GM21526 (cell line): Measurements from ENCODE around the gene CACNA1C.

Source experiments
- ATAC-seq: cut with Tn5 transposase; IDR thresholded peaks from one replicate; pipeline ENCODE4 v1.9.1; 2021; ENCODE audit warnings: moderate library complexity; ENCODE audit not compliant: unreplicated experiment, low FRiP score

Gene CACNA1C

GRCh38 chr12:2583642-2584401 is 531.0 kb downstream of the CACNA1C start:
- no peak for ATAC-seq

- ATAC-seq = no peak
These were observed 533.6 kb downstream of the CACNA1C start for GRCh38 chr12:2586156-2587038.

- no peak for ATAC-seq
These were observed 535.6 kb downstream of the CACNA1C start for GRCh38 chr12:2588345-2588744.

- no peak for ATAC-seq
These were observed 536.6 kb downstream of the CACNA1C start for GRCh38 chr12:2589381-2589780.

GRCh38 chr12:2593045-2593444 is 540.3 kb downstream of the CACNA1C start:
- ATAC-seq = no peak

GRCh38 chr12:2596441-2596840 is 543.7 kb downstream of the CACNA1C start:
- no peak for ATAC-seq

GRCh38 chr12:2605301-2605700 is 552.5 kb downstream of the CACNA1C start:
- no peak for ATAC-seq

GRCh38 chr12:2606186-2606910 is 553.6 kb downstream of the CACNA1C start:
- ATAC-seq = no peak

- ATAC-seq = no peak
These were observed 555.3 kb downstream of the CACNA1C start for GRCh38 chr12:2607881-2608607.

- ATAC-seq = no peak
These were observed 555.8 kb downstream of the CACNA1C start for GRCh38 chr12:2608608-2608945.

- no peak for ATAC-seq
These were observed 556.2 kb downstream of the CACNA1C start for GRCh38 chr12:2609020-2609419.

GRCh38 chr12:2610358-2610757 is 557.6 kb downstream of the CACNA1C start:
- no peak for ATAC-seq

GRCh38 chr12:2613326-2614073 is 560.7 kb downstream of the CACNA1C start:
- ATAC-seq = no peak

- ATAC-seq = no peak
These were observed 561.6 kb downstream of the CACNA1C start for GRCh38 chr12:2614341-2614740.

- ATAC-seq = no peak
These were observed 563.0 kb downstream of the CACNA1C start for GRCh38 chr12:2615665-2616402.

GRCh38 chr12:2616763-2617162 is 564.0 kb downstream of the CACNA1C start:
- no peak for ATAC-seq

GRCh38 chr12:2617365-2617764 is 564.6 kb downstream of the CACNA1C start:
- ATAC-seq = no peak

GRCh38 chr12:2618291-2618995 is 565.7 kb downstream of the CACNA1C start:
- ATAC-seq = no peak

- ATAC-seq = no peak
These were observed 566.3 kb downstream of the CACNA1C start for GRCh38 chr12:2619136-2619535.
